CD4-positive, alpha-beta T cell treated with Interferon gamma for 1 hour (primary cell): Measurements from ENCODE around the gene TRIM62.

Source experiments
- DNase-seq: peaks from one replicate; pipeline ENCODE4 v3.0.0-alpha.2; 2020

Gene TRIM62

GRCh38 chr1:33096363-33097005 lies 85.4 kb downstream of the TRIM62 start:
- no peak for DNase-seq
